Measurements from ENCODE around the gene NSFL1C.

NSFL1C gene

GRCh38 chr20:1473246-1474220 lies 6.9 kb upstream of the NSFL1C start:
- H3K27ac ChIP-seq: no peak overlapping the region
- TF ChIP-seq CTCF (IDR thresholded peaks at IDR 0.05) (no peak), ZFX (IDR thresholded peaks at IDR 0.05; ENCODE audit: borderline replicate concordance) (no peak)

- H3K27ac ChIP-seq: no peak overlapping the region
Observed at GRCh38 chr20:1472556-1473245, 6.1 kb upstream of the NSFL1C start.

GRCh38 chr20:1471242-1471641 lies 4.6 kb upstream of the NSFL1C start:
- no peak overlapping the region for H3K27ac ChIP-seq

More at GRCh38 chr20:1472556-1473245, 6.1 kb upstream of the NSFL1C start:
- TF ChIP-seq CTCF (IDR thresholded peaks at IDR 0.05) (no peak), ZFX (IDR thresholded peaks at IDR 0.05; ENCODE audit: borderline replicate concordance) (no peak)

GRCh38 chr20:1469925-1470571 lies 3.4 kb upstream of the NSFL1C start:
- no peak overlapping the region for H3K27ac ChIP-seq
- TF ChIP-seq CTCF (IDR thresholded peaks at IDR 0.05): peak; percentile 96
- no peak for TF ChIP-seq ZFX (IDR thresholded peaks at IDR 0.05; ENCODE audit: borderline replicate concordance)

More at GRCh38 chr20:1471242-1471641, 4.6 kb upstream of the NSFL1C start:
- no peak for TF ChIP-seq ZFX (IDR thresholded peaks at IDR 0.05; ENCODE audit: borderline replicate concordance)
- TF ChIP-seq CTCF (IDR thresholded peaks at IDR 0.05): no peak

GRCh38 chr20:1469306-1469905 lies 2.8 kb upstream of the NSFL1C start:
- no peak for TF ChIP-seq ZFX (IDR thresholded peaks at IDR 0.05; ENCODE audit: borderline replicate concordance)
- no peak for TF ChIP-seq CTCF (IDR thresholded peaks at IDR 0.05)
- H3K27ac ChIP-seq: no peak overlapping the region

GRCh38 chr20:1468117-1468624 lies 1.5 kb upstream of the NSFL1C start:
- TF ChIP-seq CTCF (IDR thresholded peaks at IDR 0.05) (no peak), ZFX (IDR thresholded peaks at IDR 0.05; ENCODE audit: borderline replicate concordance) (no peak)
- H3K27ac ChIP-seq: no peak overlapping the region
